HG02870 (cell line): Measurements from ENCODE around the gene GIMD1.
A peak's percentile ranks its signal among the peaks of the same experiment; 100 is the strongest.
"Not testable (repeated sequence)": the region's sequence is repeated elsewhere in the genome, so short reads cannot be mapped to it uniquely, and the experiment has no call there.

Source experiments
- ATAC-seq: cut with Tn5 transposase; IDR thresholded peaks from one replicate; pipeline ENCODE4 v1.9.1; 2021; ENCODE audit warnings: mild to moderate bottlenecking, moderate library complexity; ENCODE audit not compliant: unreplicated experiment

The GIMD1 gene

GRCh38 chr4:106353786-106354185, 14.8 kb downstream of the GIMD1 start:
- ATAC-seq = no peak

GRCh38 chr4:106351016-106351415, 17.6 kb downstream of the GIMD1 start:
- no peak for ATAC-seq

GRCh38 chr4:106347167-106347566, 21.4 kb downstream of the GIMD1 start:
- ATAC-seq = no peak

- ATAC-seq = no peak
Measured at GRCh38 chr4:106344647-106344970, 24.0 kb downstream of the GIMD1 start.

DNA sequence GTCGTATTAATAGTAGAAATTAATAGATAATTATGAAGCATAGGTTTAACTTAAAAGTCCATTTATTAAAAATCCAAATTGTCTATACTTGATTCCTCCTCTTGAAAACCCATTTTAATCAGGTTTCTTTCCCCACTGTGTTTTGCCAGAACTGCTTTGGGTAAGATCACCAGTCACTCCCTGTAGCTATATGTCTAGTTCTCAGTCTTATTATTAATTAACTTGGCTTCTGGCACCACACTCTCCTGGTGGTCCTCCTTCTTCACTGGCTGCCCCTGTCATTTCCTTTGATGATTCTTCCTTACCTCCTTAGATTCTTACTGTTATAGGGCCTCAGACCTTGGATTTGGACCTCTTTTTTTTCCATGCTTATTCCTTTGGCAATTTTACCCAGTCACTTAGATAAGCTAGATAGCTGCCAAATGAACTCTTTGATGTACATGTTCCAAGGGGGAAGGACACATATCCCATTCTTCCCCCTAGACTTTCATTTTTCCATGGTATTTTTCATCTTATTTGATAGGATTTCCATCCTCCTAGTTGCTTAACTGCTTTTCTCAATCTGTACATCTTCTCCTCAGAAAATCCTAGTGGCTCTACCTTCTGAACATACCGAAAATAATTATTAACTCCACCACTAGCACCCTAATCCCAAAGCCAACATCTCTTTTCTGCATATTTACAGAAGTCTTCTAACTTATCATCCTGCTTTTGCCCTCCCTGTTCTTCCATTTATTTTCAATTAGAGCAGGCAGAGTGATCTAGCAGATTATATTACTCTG, 24.5 kb downstream of the GIMD1 start:
- no peak for ATAC-seq

- ATAC-seq = no peak
Measured at GRCh38 chr4:106340774-106341173, 27.8 kb downstream of the GIMD1 start.

DNA sequence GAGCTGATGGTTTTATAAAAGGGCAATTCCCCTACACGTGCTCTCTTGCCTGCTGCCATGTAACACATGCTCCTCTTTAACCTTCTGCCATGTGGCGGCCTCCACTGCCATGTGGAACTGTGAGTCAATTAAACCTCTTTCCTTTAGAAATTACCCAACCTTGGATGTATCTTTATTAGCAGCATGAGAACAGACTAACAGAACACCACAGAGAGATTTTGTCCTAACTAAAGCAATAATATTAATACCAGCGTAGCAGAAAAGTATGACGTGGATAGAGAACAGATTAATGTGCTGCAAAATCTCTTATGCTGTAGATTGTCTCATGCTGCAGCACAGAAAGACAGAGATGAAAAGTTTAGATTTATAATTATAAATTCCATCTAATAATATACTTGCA, 29.1 kb downstream of the GIMD1 start:
- no peak for ATAC-seq

- ATAC-seq = no peak
Measured at GRCh38 chr4:106338671-106339070, 29.9 kb downstream of the GIMD1 start.

DNA sequence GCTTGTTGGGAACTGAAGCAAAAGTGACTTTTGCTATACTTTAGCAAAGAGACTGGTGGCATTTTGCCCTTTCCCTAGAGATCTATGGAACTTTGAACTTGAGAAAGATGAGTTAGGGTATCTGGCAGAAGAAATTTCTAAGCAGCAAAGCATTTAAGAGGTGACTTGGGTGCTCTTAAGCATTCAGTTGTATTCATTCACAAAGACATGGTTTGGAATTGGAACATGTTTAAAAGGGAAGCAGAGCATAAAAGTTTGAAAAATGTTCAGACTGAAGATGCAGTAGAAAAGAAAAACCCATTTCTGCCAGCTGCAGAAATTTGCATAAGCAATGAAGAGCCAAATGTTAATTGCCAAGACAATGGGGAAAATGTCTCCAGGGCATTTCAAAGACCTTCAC, 30.7 kb downstream of the GIMD1 start:
- no peak for ATAC-seq

DNA sequence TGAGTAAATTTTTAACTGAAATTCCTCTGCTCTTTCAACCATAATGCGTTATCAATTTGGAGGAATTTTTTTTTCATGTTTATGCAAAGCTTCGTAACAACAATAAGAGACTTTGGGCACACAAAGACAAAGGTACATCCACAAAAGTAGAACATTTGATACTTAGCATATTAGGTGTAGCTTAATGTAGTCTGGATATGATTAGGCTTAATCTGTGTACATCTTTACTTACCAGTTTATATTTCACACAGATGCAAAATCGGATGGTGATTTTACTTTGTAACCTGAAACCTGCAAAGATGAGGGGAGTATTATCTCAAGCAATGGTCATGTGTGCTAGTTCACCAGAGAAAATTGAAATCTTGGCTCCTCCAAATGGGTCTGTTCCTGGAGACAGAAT, 32.0 kb downstream of the GIMD1 start:
- no peak for ATAC-seq

- no peak for ATAC-seq
Measured at GRCh38 chr4:106334741-106335470, 33.7 kb downstream of the GIMD1 start.

GRCh38 chr4:106333186-106333585, 35.4 kb downstream of the GIMD1 start:
- ATAC-seq = no peak

- peak; percentile 94 for ATAC-seq
Measured at GRCh38 chr4:106329041-106329618, 39.4 kb downstream of the GIMD1 start.

DNA sequence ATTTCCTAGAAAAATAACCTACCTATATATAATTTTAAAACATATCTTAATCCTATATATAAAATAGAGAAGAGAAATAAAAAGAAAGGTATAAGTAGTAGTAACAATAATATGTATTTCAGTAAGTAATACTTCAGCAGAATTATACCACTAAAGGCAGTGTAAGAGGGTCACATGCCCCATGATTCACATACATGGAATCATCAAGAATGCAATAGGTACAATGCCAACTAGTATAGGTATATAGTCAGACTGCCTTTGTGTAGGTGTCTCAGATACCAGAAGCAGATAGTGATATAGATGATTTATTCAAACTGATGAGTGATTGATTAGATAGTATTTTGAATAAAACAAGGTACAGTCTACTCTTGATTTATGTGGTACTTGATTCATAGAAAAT, 42.8 kb downstream of the GIMD1 start:
- no peak for ATAC-seq

DNA sequence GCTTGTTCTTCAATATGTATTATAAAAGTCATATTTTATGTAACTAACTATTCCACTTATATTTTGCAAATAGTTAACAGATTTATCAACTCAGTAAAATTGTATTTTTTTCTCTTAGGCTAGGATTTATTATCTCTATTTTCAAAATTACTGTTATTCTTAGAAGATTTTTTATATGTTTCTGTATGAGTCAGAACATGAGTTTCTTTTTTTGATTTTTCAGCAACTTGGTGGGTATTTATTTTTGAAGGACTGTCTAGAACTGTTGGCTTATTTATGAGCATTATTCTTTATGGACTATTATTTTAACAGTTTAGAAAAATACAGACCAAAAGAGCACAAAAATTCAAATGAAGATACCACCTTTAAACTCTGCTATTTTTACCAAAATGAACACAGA, 45.5 kb downstream of the GIMD1 start:
- no peak for ATAC-seq

- ATAC-seq = not testable (repeated sequence)
Measured at GRCh38 chr4:106321814-106322213, 46.8 kb downstream of the GIMD1 start.

GRCh38 chr4:106321168-106321567, 47.4 kb downstream of the GIMD1 start:
- not testable (repeated sequence) for ATAC-seq

- no peak for ATAC-seq
Measured at GRCh38 chr4:106320235-106320634, 48.3 kb downstream of the GIMD1 start.

- ATAC-seq = no peak
Measured at GRCh38 chr4:106318511-106318910, 50.1 kb downstream of the GIMD1 start.

DNA sequence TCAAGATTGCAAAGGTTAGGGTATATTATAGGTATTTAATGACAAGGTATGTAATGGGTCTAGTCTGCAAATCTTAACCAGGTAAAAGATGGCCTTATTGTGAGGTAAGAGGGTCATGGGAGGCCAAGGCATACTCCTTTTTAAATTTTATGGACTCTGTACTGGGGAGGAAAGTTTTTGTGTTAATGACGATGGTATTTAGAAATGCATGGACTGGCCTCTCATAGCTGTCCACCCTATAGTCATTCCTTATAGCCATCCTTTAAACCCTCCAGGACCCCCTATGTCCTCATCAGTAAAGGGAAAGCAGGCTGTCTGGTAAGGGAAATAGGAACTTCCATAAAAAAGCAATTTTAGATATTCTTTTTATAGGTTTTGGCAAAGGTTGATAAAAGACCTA, 50.8 kb downstream of the GIMD1 start:
- no peak for ATAC-seq

- ATAC-seq = peak; percentile 3
Measured at GRCh38 chr4:106316773-106317409, 51.7 kb downstream of the GIMD1 start.
